OCI-LY7 (cell line): ENCODE results near the gene EFNA5. TPM values are rescaled to one million over a fixed set of nuclear protein-coding genes. Genes with fewer than 3 reads are reported as not detected.

Experiments used
- BruUV-seq: library from RNA; stranded (reverse); fragments of 400-500 nt; replicated peaks from 2 replicates; lab custom pipeline; 2021; lab: Mats Ljungman, UMichigan
- CTCF ChIA-PET: fragments of 300-600 bp; sonication (Branson Sonifier 250); formaldehyde crosslinking; loops from one replicate; lab custom pipeline; 2022; ENCODE audit warnings: antibody characterized with exemption; ENCODE audit not compliant: unreplicated experiment; lab: Charles Lee
- POLR2A ChIA-PET: fragments of 300-600 bp; sonication (Branson Sonifier 250); formaldehyde crosslinking; loops from one replicate; lab custom pipeline; 2022; ENCODE audit warnings: antibody characterized with exemption; lab: Charles Lee
- DNase-seq: peaks from one replicate; pipeline ENCODE4 v3.0.0-alpha.2; 2015; ENCODE audit warnings: low spot score
- H2AFZ ChIP-seq: fragments of 200-600 bp; sonication (generic), shearing (Covaris generic); 2 replicates; pipeline ENCODE4 v1.6.1; 2014; ENCODE audit warnings: mild to moderate bottlenecking, antibody characterized with exemption, low read length, moderate library complexity
- H3K27ac ChIP-seq: fragments of 200-600 bp; sonication (generic); 2 replicates; pipeline ENCODE4 v1.5.1; 2014; ENCODE audit warnings: mixed run types, low read depth, mild to moderate bottlenecking, moderate library complexity, low read length, inconsistent platforms; ENCODE audit not compliant: poor library complexity, severe bottlenecking
- H3K36me3 ChIP-seq: fragments of 200-600 bp; sonication (generic); 2 replicates; pipeline ENCODE4 v1.6.1; 2014; ENCODE audit warnings: mild to moderate bottlenecking, antibody characterized with exemption, low read length, moderate library complexity, mixed read lengths; ENCODE audit not compliant: insufficient read depth
- H3K4me1 ChIP-seq: fragments of 200-600 bp; sonication (generic); 2 replicates; pipeline ENCODE4 v1.5.1; 2014; ENCODE audit warnings: mild to moderate bottlenecking, low read length; ENCODE audit not compliant: insufficient read depth, poor library complexity, severe bottlenecking
- H3K4me2 ChIP-seq: fragments of 200-600 bp; sonication (generic); 2 replicates; pipeline ENCODE4 v1.6.1; 2014; ENCODE audit warnings: mild to moderate bottlenecking, low read length
- H3K4me3 ChIP-seq: fragments of 200-600 bp; sonication (generic); 2 replicates; pipeline ENCODE4 v1.5.1; 2014; ENCODE audit warnings: mild to moderate bottlenecking, low read depth, low read length; ENCODE audit not compliant: poor library complexity, severe bottlenecking
- H3K79me2 ChIP-seq: fragments of 200-600 bp; sonication (generic); 2 replicates; pipeline ENCODE4 v1.6.1; 2016; ENCODE audit warnings: low read depth, mild to moderate bottlenecking, low read length, moderate library complexity, mixed read lengths; ENCODE audit not compliant: insufficient read depth
- H3K9me2 ChIP-seq: fragments of 200-600 bp; sonication (generic); 2 replicates; pipeline ENCODE4 v1.6.1; 2016; ENCODE audit warnings: mild to moderate bottlenecking, low read length, mixed read lengths; ENCODE audit not compliant: insufficient read depth
- H3K9me3 ChIP-seq: fragments of 200-600 bp; sonication (generic); 2 replicates; pipeline ENCODE4 v1.6.1; 2014; ENCODE audit warnings: mild to moderate bottlenecking, mixed run types, low read length, mixed read lengths
- H4K20me1 ChIP-seq: fragments of 200-600 bp; sonication (generic); 2 replicates; pipeline ENCODE4 v1.6.1; 2014; ENCODE audit warnings: mild to moderate bottlenecking, antibody characterized with exemption, low read length, moderate library complexity, mixed read lengths; ENCODE audit not compliant: insufficient read depth
- EZH2phosphoT487 ChIP-seq: fragments of 200-600 bp; sonication (generic); IDR thresholded peaks from 2 replicates; pipeline ENCODE4 v1.6.1; 2018; ENCODE audit warnings: low read depth, borderline replicate concordance, mild to moderate bottlenecking, mixed run types, antibody characterized with exemption, low read length, moderate library complexity, mixed read lengths
- intact Hi-C: fragments of 100-400 bp; cut with micrococcal nuclease; formaldehyde crosslinking; loops from one replicate; pipeline ENCODE4 v1.10.0; 2022; ENCODE audit not compliant: unreplicated experiment
- total RNA-seq, 2 experiments: library from RNA; depleted of rRNA in 1 of 2; stranded (reverse); fragments of >200 nt in 1 of 2; shearing (Covaris generic) in 1 of 2; gene quantifications; 2 replicates each; pipeline ENCODE4 v1.2.3, GENCODE V29; 2014 to 2022
- TF ChIP-seq, protein P1 (sequence below): fragments of 200-600 bp; sonication (generic); conservative IDR thresholded peaks from 2 replicates; pipeline ENCODE4 v1.5.1; 2014; ENCODE audit warnings: mild to moderate bottlenecking, antibody characterized with exemption, low read length, moderate library complexity, mixed read lengths

EFNA5 gene
- total RNA-seq, 2 experiments from 2014 or later, result 2.1 to 3.1 TPM

DNA sequence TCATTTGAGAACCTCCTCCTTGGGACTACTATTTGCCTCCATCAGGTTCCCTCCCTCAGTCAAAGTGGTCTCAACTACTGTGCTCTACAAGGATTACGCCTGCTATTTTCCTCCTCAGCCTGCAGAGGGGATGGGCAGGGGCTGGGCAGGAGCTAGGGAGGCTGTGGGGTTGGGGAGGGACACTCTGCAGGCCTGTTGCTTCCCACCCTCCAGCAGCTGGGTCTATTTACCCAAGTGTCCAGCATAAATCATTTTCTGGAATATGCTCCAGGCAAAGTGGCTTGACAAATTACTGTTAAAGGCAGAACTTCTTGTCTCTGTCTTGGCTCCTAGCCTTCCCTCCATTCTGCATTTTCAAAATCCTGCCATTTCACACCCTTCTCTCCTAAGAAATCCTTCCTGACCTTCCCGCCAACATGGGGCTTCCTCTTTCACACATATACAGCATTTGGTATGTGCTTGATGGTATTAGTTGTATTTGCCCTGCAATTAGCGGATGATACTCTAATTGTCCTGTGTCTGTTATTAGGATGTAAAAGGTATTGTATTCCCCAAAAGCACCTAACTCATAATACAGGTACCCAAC, 106.7 kb downstream of the EFNA5 start:
- Histone ChIP-seq H3K27ac (no peak overlapping the region), H3K36me3 (no peaks in the 10 kb centered on the region; the same call in 1 of the 2 replicates), H3K4me2 (no peak overlapping the region), H3K9me2 (no peaks in the 10 kb centered on the region), H4K20me1 (no peaks in the 10 kb centered on the region), H3K9me3 (peaks cover 10% of the 10 kb centered on the region; the same call in 1 of the 2 replicates), H3K4me1 (peaks cover 32% of the 10 kb centered on the region), H3K79me2 (no peaks in the 10 kb centered on the region; the same call in 1 of the 2 replicates), H2AFZ (no peak overlapping the region), H3K4me3 (no peak overlapping the region)
- ChIA-PET CTCF (no interaction called here), POLR2A (interaction anchor here (1.7 to 13.1 kb wide), 3 partner anchors 8 to 50 kb away, joined by 8 to 218 read pairs (median 13); no protein-coding TSS in a partner anchor)
- BruUV-seq, result no TSS peak
- TF ChIP-seq, protein P1, sequence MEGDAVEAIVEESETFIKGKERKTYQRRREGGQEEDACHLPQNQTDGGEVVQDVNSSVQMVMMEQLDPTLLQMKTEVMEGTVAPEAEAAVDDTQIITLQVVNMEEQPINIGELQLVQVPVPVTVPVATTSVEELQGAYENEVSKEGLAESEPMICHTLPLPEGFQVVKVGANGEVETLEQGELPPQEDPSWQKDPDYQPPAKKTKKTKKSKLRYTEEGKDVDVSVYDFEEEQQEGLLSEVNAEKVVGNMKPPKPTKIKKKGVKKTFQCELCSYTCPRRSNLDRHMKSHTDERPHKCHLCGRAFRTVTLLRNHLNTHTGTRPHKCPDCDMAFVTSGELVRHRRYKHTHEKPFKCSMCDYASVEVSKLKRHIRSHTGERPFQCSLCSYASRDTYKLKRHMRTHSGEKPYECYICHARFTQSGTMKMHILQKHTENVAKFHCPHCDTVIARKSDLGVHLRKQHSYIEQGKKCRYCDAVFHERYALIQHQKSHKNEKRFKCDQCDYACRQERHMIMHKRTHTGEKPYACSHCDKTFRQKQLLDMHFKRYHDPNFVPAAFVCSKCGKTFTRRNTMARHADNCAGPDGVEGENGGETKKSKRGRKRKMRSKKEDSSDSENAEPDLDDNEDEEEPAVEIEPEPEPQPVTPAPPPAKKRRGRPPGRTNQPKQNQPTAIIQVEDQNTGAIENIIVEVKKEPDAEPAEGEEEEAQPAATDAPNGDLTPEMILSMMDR, result no peak
- no peak for TF ChIP-seq EZH2phosphoT487
- no peak for DNase-seq
- intact Hi-C loops, result no loop called here

GRCh38 chr5:107560377-107560776, 110.4 kb downstream of the EFNA5 start:
- Histone ChIP-seq H3K27ac (no peak overlapping the region), H3K9me2 (no peaks in the 10 kb centered on the region), H4K20me1 (no peaks in the 10 kb centered on the region), H2AFZ (no peak overlapping the region), H3K4me2 (no peak overlapping the region), H3K79me2 (no peaks in the 10 kb centered on the region), H3K9me3 (peaks cover 10% of the 10 kb centered on the region; the same call in 1 of the 2 replicates), H3K4me3 (no peak overlapping the region), H3K4me1 (peaks cover 17% of the 10 kb centered on the region), H3K36me3 (no peaks in the 10 kb centered on the region; the same call in 1 of the 2 replicates)
- ChIA-PET CTCF (no interaction called here), POLR2A (interaction anchor here (0.6 kb wide), 1 partner anchor 95 kb away, joined by 3 read pairs; no protein-coding TSS in a partner anchor)
- BruUV-seq, result no TSS peak
- DNase-seq, result no peak
- intact Hi-C loops, result no loop called here
- TF ChIP-seq EZH2phosphoT487, result no peak
- TF ChIP-seq, protein P1, result no peak

DNA sequence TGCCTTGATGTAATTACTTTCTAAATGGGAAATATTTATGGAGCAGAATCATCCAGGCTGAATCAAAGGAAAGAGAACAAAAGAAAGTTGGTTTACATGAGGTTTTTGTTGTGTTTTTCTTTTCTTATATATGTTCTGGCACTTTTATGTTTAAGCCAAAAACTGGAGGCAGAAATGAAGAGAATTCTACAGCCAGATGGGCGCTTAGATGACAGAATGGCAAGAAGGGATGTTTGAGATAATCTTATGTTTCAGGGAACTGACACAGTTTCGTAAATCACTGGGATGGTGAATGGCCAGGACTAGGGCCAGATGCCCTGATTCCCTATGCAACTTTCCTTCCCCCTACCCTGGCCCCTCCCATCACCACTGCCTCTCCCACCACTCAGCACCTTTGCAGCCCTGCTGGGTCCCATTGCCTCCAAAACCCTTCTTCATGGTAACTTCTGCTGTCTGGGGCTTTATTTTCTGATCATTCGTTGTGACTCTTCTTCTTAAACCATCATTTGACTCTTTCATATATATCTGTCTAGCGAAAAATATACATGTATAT, 111.8 kb downstream of the EFNA5 start:
- H2AFZ ChIP-seq, result peak overlapping the region; percentile 41; the same call in 1 of the 2 replicates
- H3K9me3 ChIP-seq, result peaks cover 10% of the 10 kb centered on the region; the same call in 1 of the 2 replicates
- H3K79me2 ChIP-seq, result no peaks in the 10 kb centered on the region
- no peaks in the 10 kb centered on the region for H3K9me2 ChIP-seq
- intact Hi-C loops, result no loop called here
- no peak overlapping the region for H3K27ac ChIP-seq
- ChIA-PET POLR2A (interaction anchor here (0.9 to 15.0 kb wide), 3 partner anchors 9 to 169 kb away, joined by 3 to 218 read pairs (median 4); no protein-coding TSS in a partner anchor), CTCF (no interaction called here)
- no peaks in the 10 kb centered on the region; the same call in 1 of the 2 replicates for H3K36me3 ChIP-seq
- no peak for TF ChIP-seq EZH2phosphoT487
- TF ChIP-seq, protein P1, result no peak
- H3K4me3 ChIP-seq, result no peak overlapping the region
- DNase-seq, result no peak
- H3K4me1 ChIP-seq, result peaks cover 30% of the 10 kb centered on the region
- no peak overlapping the region for H3K4me2 ChIP-seq
- H4K20me1 ChIP-seq, result no peaks in the 10 kb centered on the region
- no TSS peak for BruUV-seq
